Right forelimb (tissue), 1 donor: ENCODE data around the gene PUM2.
A peak's percentile ranks its signal among the peaks of the same experiment; 100 is the strongest.
"Not testable (repeated sequence)": the region's sequence is repeated elsewhere in the genome, so short reads cannot be mapped to it uniquely, and the experiment has no call there.

Source experiments
- DNase-seq: peaks from one replicate; pipeline ENCODE4 v3.0.0-alpha.2; 2018

PUM2 gene

DNA sequence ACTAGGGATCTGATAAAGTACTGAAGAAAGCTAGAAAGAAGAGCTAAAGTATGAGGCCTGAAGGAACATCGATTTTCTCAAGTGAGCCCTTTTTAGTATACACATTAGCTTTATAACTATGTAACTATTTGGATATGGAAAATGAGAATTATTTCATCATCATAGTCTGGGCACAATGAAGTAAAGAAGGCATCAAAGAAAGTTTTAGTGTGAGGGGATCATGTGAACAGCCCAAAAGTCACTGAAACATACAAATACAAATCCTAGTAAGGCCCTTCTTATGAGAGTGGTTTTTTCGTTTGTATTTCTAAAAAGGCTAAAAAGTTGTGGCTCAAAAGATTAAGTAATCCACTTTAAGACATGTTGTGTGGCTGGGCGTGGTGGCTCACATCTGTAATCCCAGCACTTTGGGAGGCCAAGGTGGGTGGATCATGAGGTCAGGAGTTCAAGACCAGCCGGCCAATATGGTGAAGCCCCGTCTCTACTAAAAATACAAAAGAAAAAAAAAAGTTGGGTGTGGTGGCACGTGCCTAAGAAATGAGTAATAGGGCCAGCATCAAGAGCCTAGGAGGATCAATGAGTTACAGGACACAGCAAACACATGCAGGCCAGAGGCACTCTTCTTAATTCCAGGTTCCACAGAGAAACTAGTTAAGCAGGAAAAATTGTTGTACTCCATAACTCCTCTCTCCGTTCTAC, 61.9 kb downstream of the PUM2 start:
- DNase-seq: no peak

DNA sequence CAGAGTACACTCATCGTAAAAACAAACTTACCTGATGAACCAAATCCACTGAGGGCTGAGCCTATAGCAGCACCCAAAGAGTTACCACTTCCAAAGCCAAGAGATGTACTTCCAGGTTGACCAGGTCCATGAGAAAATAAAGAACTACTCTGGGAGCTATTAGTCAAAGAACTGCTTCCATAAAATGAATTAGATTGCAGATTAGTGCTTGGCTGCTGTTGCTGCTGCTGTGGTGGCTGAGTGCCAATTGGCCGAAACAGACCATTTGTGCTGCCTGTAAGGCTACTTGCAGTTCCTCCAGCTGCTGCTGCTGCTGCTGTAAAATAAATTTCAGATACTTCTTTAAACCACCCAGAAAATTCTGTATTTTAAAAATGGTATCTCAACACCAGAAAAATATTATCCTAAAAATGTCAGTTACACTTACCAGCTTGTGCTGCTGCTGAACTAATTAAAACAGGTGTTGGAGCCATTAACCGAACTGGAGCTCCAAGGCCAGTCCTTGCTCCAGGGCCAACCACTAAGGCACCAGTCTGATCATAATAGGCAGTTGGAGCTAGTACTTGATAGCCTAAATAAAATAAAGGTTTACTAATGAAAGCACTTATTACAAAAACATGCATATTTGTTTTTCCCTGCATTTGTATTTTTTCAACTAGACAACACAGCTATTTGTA, 67.6 kb downstream of the PUM2 start:
- peak; percentile 66 for DNase-seq

- no peak for DNase-seq
Measured at GRCh38 chr2:20281876-20282275, 68.8 kb downstream of the PUM2 start.

GRCh38 chr2:20273042-20273441, 77.6 kb downstream of the PUM2 start:
- no peak for DNase-seq

- not testable (repeated sequence) for DNase-seq
Measured at GRCh38 chr2:20268317-20268716, 82.3 kb downstream of the PUM2 start.

- DNase-seq: no peak
Measured at GRCh38 chr2:20267529-20267928, 83.1 kb downstream of the PUM2 start.

- no peak for DNase-seq
Measured at GRCh38 chr2:20264629-20265028, 86.0 kb downstream of the PUM2 start.

DNA sequence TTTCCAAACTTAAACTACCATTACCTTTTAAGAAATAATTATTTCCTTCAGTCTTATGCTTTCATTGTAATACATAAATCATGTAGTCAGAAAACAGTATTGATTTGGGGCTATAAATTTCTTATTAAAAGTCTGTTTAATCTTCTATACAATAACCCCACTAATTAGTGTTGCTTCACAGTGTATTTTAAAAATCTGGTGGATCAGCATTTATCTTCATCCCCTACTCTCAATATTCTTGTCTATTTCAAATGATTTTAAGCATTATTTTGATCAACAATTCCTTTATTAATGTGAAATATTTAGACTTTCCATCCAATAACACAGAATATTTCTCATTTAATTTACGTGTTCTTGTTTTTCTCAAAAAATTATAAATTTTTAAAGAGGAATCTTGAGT, 93.2 kb downstream of the PUM2 start:
- no peak for DNase-seq

GRCh38 chr2:20254731-20255130, 95.9 kb downstream of the PUM2 start:
- no peak for DNase-seq

- DNase-seq: no peak
Measured at GRCh38 chr2:20250436-20250835, 100.2 kb downstream of the PUM2 start.

GRCh38 chr2:20249170-20249569, 101.5 kb downstream of the PUM2 start:
- DNase-seq: no peak

DNA sequence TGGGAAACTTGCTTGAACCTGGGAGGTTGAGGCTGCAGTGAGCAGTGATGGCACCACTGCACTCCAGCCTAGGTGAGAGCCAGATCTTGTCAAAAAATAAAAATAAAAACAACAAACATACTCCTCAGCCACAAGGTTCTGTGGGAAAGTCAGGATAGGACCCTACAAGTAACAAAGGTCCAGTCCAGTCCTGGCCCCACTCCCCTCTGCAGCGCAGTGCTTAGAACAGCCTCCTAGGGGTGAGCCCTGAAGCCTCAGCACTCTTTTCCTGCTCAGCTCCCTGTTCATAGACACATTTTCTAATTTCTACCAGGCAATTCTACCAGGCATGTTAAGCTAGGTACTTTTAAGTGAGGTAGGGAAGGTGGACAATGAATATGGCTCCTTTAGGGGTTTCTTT, 103.6 kb downstream of the PUM2 start:
- DNase-seq: no peak

DNA sequence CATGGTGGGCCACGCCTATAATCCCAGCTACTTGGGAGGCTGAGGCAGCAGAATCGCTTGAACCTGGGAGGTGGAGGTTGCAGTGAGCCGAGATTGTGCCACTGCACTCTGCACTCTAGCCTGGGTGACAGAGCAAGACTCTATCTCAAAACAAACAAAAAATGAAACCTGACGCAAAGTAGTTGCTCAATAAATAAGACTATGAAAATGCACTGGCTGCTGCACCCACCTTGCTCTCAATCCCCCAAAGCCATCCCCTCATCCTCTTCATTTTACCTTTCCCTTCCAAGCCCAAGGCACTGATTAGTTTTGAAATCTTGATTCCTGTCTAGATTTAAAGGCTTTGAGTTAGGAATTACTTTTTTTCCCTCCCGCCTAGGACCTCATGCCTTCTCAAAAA, 107.0 kb downstream of the PUM2 start:
- not testable (repeated sequence) for DNase-seq

GRCh38 chr2:20242727-20243377, 107.8 kb downstream of the PUM2 start:
- no peak for DNase-seq

DNA sequence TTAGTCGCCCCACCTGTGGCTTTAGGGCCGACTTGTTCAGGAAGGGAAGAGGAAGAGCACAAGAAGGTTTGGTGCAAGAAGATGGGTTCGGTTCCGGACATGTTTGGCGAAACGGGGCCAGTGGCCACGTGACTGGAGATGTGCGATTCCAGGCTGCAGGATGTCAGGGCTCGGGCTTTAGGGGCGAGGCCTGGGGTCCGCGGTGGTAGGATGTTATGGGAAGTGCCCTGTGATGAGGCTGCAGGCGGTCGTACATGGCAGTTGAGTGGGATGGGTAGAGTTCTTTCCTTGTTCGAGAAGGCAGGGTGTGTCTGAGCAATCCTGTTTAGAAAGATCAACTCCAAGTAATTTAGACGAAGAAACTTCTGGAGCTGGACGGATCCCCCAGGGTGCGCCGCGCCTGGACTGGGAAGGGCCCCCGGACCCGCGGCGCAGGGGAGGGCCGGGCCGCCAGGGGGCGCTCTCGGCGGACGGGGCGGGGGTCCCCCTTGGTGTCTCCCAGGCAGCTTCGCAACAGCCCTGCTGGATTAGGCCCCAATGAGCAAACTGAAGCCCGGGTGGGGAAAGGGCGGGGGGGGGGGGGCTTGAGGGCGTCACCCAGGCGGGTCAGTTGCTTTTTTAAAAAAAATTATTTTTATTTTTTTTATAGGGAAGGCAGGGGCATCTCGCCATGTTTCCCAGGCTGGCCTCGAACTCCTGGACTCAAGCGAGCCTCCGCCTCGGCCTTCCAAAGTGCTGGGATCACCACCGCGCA, 108.5 kb downstream of the PUM2 start:
- no peak for DNase-seq

DNA sequence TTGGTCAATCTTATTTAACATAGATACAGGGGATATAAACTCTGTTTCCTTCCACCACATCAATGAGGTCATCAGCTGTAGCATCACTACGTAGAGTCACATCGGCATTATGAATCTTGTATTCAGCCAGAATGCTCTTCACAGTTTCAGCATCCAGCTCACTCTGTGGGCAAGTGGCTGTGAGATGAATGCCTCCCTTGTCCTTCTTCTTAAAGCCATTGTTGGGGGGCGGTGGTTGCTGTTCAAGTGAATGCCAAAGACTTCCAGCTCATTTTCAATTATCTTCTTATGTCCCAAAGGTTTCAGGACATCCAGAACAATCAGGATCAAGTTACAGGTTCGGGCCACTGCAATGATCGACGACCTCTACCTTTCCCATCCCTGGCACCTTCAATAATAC, 110.4 kb downstream of the PUM2 start:
- DNase-seq: not testable (repeated sequence)

- no peak for DNase-seq
Measured at GRCh38 chr2:20236496-20236895, 114.1 kb downstream of the PUM2 start.

DNA sequence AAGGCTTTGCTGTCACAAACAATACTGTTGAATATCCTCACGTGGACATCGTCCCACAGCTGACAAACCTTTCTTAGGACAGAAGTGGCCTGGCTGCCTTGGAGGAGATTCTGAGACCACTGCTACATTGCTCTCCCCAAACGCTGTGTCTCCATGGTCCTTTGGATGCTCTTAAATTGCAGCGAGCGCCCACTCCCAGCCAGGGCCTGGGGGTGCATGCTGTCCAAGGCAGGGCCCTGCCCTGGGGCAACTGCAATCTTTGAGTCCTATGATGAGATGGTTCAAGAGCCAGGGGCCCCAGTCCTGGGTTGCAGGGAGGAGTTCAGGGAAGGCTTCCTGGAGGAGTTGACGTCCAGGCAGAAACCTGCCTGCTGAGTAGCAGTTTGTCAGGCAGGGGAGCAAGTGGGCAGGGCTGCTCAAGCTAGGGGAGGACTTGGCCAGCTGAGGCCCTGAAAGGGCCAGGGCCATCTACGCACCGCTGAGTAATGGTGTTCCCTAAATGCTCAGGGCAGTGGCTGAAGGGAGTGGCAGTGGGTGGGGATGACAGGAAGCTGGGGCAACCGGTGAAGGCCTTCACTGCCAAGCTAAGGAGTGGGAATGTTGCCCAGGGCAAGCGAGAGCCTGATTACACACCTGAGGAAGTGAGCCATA, 114.9 kb downstream of the PUM2 start:
- no peak for DNase-seq

DNA sequence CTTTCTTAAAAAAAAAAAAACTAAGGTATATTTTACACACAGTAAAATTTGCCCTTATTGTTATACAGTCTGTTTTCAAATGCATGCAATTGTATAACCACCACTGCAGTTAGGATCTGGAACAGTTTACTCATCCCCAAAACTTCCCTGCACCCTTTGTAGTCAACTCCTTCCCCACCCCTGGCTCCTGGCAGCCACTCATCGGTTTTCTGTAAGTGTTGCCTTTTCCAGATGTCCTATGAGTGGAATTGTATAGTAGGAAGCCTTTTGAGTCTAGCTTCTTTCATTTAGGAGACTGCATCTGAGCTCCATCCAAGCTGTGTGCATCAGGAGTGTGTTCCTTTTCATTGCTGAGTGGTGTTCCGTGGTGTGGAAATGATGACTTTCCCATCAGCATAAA, 116.0 kb downstream of the PUM2 start:
- DNase-seq: not testable (repeated sequence)

GRCh38 chr2:20232837-20233207, 117.8 kb downstream of the PUM2 start:
- DNase-seq: no peak

GRCh38 chr2:20231598-20232026, 119.0 kb downstream of the PUM2 start:
- DNase-seq: no peak

DNA sequence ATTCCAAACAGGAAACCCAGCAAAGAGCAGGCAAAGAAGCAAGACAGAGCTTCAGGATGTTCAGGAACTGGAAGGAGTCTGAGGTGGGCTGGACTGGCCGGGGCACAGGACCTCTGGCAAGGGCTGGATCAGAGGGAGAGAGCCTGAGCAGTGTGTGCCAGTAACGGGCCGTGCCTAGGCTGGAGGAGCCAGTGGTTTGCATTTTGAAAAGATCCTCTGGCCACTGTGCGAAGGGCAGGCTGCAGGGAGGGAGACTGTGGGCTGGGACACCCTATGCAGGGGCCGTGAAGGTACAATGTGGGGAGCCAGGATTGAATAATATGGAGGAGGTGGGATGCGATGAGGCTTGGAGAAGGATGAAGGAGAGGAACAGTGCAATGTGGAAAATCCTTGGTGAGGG, 119.5 kb downstream of the PUM2 start:
- DNase-seq: no peak

DNA sequence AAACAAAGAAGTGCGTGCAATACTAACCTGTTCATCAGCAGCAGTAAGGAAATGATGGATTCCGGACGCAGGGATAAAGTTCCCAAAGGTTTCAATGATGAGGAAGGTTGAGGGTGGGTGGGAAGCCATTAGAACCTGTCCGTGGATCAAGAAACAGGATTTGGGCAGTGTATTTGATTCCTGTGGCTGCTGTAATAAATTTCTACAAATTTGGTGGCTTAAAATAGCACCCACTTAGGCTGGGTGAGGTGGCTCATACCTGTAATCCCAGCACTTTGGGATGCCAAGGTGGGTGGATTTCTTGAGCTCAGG, 120.6 kb downstream of the PUM2 start:
- no peak for DNase-seq
